Astrocyte (in vitro differentiated cells and primary cell): ENCODE data around the gene C3orf38. TPM values are rescaled to one million over a fixed set of nuclear protein-coding genes. Genes with fewer than 3 reads are reported as not detected.
A peak's percentile ranks its signal among the peaks of the same experiment; 100 is the strongest.

Experiments used
- DNase-seq: peaks from one replicate; pipeline ENCODE4 v3.0.0-alpha.2; 2010; ENCODE audit warnings: low read depth
- FAIRE-seq: peaks from 2 replicates; lab custom pipeline; 2011; peaks lifted over from hg19 to GRCh38; lab: Jason Lieb, UNC
- H2AFZ ChIP-seq: 2 replicates; pipeline ENCODE4 v1.6.0; 2012; ENCODE audit warnings: low read depth, low read length, inconsistent platforms
- H3K27ac ChIP-seq: 2 replicates; pipeline ENCODE4 v1.5.1; 2011; ENCODE audit warnings: low read depth, low read length, inconsistent platforms
- H3K27me3 ChIP-seq: 2 replicates; pipeline ENCODE4 v1.6.0; 2011; ENCODE audit warnings: low read length, inconsistent platforms; ENCODE audit not compliant: insufficient read depth
- H3K36me3 ChIP-seq: 2 replicates; pipeline ENCODE4 v1.5.1; 2011; ENCODE audit warnings: low read length, inconsistent platforms; ENCODE audit not compliant: insufficient read depth
- H3K4me1 ChIP-seq: 2 replicates; pipeline ENCODE4 v1.5.1; 2011; ENCODE audit warnings: low read length, inconsistent platforms; ENCODE audit not compliant: insufficient read depth
- H3K4me2 ChIP-seq: 2 replicates; pipeline ENCODE4 v1.6.0; 2012; ENCODE audit warnings: low read length, inconsistent platforms
- H3K4me3 ChIP-seq: 2 replicates; pipeline ENCODE4 v1.5.1; 2011; ENCODE audit warnings: low read depth, mild to moderate bottlenecking, low read length, inconsistent platforms; ENCODE audit not compliant: insufficient read depth
- H3K79me2 ChIP-seq: 2 replicates; pipeline ENCODE4 v1.6.0; 2012; ENCODE audit warnings: mild to moderate bottlenecking, low read length, inconsistent platforms; ENCODE audit not compliant: insufficient read depth
- H3K9ac ChIP-seq: 2 replicates; pipeline ENCODE4 v1.6.0; 2012; ENCODE audit warnings: mild to moderate bottlenecking, low read length, inconsistent platforms
- H3K9me3 ChIP-seq: 2 replicates; pipeline ENCODE4 v1.5.1; 2012; ENCODE audit warnings: low read depth, mild to moderate bottlenecking, low read length, inconsistent platforms; ENCODE audit not compliant: insufficient read depth
- H4K20me1 ChIP-seq: 2 replicates; pipeline ENCODE4 v1.6.0; 2012; ENCODE audit warnings: low read length, inconsistent platforms; ENCODE audit not compliant: insufficient read depth
- H3K27ac Mint-ChIP-seq: one replicate; pipeline ENCODE4 v1.8.0; 2021; ENCODE audit warnings: mild to moderate bottlenecking, mixed read lengths; ENCODE audit not compliant: unreplicated experiment
- H3K27me3 Mint-ChIP-seq: one replicate; pipeline ENCODE4 v1.8.0; 2021; ENCODE audit warnings: low read depth, mixed read lengths; ENCODE audit not compliant: unreplicated experiment
- H3K36me3 Mint-ChIP-seq: one replicate; pipeline ENCODE4 v1.8.0; 2021; ENCODE audit warnings: low read depth, mixed read lengths; ENCODE audit not compliant: unreplicated experiment
- H3K4me1 Mint-ChIP-seq: one replicate; pipeline ENCODE4 v1.8.0; 2021; ENCODE audit warnings: low read depth, mixed read lengths; ENCODE audit not compliant: unreplicated experiment
- H3K4me3 Mint-ChIP-seq: one replicate; pipeline ENCODE4 v1.8.0; 2021; ENCODE audit warnings: mild to moderate bottlenecking, moderate library complexity, mixed read lengths; ENCODE audit not compliant: unreplicated experiment
- H3K9me3 Mint-ChIP-seq: one replicate; pipeline ENCODE4 v1.8.0; 2021; ENCODE audit warnings: mild to moderate bottlenecking, mixed read lengths; ENCODE audit not compliant: unreplicated experiment
- EZH2 ChIP-seq: IDR thresholded peaks from 2 replicates; pipeline ENCODE4 v1.6.1; 2012; ENCODE audit warnings: mild to moderate bottlenecking, low read length, inconsistent platforms; ENCODE audit not compliant: insufficient read depth
- total RNA-seq: library from RNA; stranded (reverse); gene quantifications from 2 replicates; pipeline ENCODE4 v1.2.1, GENCODE V29; 2021
- TF ChIP-seq, protein P1 (sequence below): IDR thresholded peaks from 2 replicates; pipeline ENCODE4 v1.5.1; 2011; ENCODE audit warnings: low read depth, mild to moderate bottlenecking, inconsistent platforms, low read length, moderate library complexity; ENCODE audit not compliant: insufficient read depth

Gene C3orf38
- total RNA-seq, 1 donor from 2014 or later = 37.9 TPM

GRCh38 chr3:88167173-88167572 is 17.4 kb downstream of the C3orf38 start:
- H3K9me3 Mint-ChIP-seq = no peaks in the 10 kb centered on the region
- DNase-seq (no peak), FAIRE-seq (no peak)
- no peaks in the 10 kb centered on the region for H3K27me3 ChIP-seq
- no peaks in the 10 kb centered on the region for H3K4me1 ChIP-seq
- H4K20me1 ChIP-seq = no peaks in the 10 kb centered on the region
- H3K9me3 ChIP-seq = no peaks in the 10 kb centered on the region
- peaks cover 6% of the 10 kb centered on the region for H3K4me1 Mint-ChIP-seq
- no peak overlapping the region for H3K9ac ChIP-seq
- peaks cover 2% of the 10 kb centered on the region for H3K36me3 Mint-ChIP-seq
- peaks cover 5% of the 10 kb centered on the region for H3K79me2 ChIP-seq
- H3K36me3 ChIP-seq = no peaks in the 10 kb centered on the region
- no peak overlapping the region for H3K4me3 Mint-ChIP-seq
- no peak overlapping the region for H2AFZ ChIP-seq
- no peak overlapping the region for H3K4me3 ChIP-seq
- no peaks in the 10 kb centered on the region for H3K27me3 Mint-ChIP-seq
- TF ChIP-seq EZH2 = no peak
- TF ChIP-seq, protein P1, sequence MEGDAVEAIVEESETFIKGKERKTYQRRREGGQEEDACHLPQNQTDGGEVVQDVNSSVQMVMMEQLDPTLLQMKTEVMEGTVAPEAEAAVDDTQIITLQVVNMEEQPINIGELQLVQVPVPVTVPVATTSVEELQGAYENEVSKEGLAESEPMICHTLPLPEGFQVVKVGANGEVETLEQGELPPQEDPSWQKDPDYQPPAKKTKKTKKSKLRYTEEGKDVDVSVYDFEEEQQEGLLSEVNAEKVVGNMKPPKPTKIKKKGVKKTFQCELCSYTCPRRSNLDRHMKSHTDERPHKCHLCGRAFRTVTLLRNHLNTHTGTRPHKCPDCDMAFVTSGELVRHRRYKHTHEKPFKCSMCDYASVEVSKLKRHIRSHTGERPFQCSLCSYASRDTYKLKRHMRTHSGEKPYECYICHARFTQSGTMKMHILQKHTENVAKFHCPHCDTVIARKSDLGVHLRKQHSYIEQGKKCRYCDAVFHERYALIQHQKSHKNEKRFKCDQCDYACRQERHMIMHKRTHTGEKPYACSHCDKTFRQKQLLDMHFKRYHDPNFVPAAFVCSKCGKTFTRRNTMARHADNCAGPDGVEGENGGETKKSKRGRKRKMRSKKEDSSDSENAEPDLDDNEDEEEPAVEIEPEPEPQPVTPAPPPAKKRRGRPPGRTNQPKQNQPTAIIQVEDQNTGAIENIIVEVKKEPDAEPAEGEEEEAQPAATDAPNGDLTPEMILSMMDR = no peak
- no peak overlapping the region for H3K27ac Mint-ChIP-seq
- H3K27ac ChIP-seq = no peak overlapping the region
- no peak overlapping the region for H3K4me2 ChIP-seq

- Histone ChIP-seq H3K27me3 (no peaks in the 10 kb centered on the region), H3K4me3 (no peak overlapping the region), H2AFZ (no peak overlapping the region), H3K4me1 (no peaks in the 10 kb centered on the region), H3K9ac (no peak overlapping the region), H3K79me2 (peaks cover 5% of the 10 kb centered on the region), H3K4me2 (no peak overlapping the region), H3K36me3 (no peaks in the 10 kb centered on the region), H3K27ac (no peak overlapping the region), H4K20me1 (no peaks in the 10 kb centered on the region), H3K9me3 (no peaks in the 10 kb centered on the region)
- H3K9me3 Mint-ChIP-seq = no peaks in the 10 kb centered on the region
- peaks cover 2% of the 10 kb centered on the region for H3K36me3 Mint-ChIP-seq
- no peak for FAIRE-seq
- no peak overlapping the region for H3K4me3 Mint-ChIP-seq
- TF ChIP-seq, protein P1 = no peak
- TF ChIP-seq EZH2 = no peak
- DNase-seq = peak; percentile 30
- H3K4me1 Mint-ChIP-seq = peaks cover 6% of the 10 kb centered on the region
- no peaks in the 10 kb centered on the region for H3K27me3 Mint-ChIP-seq
- no peak overlapping the region for H3K27ac Mint-ChIP-seq
Observed at GRCh38 chr3:88167704-88168103, 17.9 kb downstream of the C3orf38 start.

DNA sequence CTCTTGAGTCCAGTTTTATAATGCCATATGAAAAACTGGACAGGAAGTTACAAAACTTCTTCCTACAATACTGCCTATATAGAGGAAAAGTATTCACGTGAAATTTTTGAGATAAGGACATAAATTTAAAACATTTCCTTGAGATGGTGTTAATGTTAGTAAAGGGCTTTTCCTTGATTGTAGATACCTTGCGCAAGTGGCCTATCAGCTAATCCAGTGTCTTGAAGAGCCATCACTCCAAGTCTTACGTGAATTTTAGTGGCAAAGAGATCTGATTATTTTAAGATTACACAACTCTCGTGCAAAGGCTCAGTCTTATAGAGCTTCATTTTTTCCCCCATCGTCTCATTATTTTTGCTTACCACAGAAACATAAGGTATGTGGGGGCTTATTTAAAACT is 18.4 kb downstream of the C3orf38 start:
- no peak overlapping the region for H3K4me2 ChIP-seq
- Mint-ChIP-seq H3K4me1 (peaks cover 6% of the 10 kb centered on the region), H3K4me3 (no peak overlapping the region), H3K9me3 (no peaks in the 10 kb centered on the region), H3K27me3 (no peaks in the 10 kb centered on the region), H3K36me3 (peaks cover 2% of the 10 kb centered on the region), H3K27ac (no peak overlapping the region)
- no peaks in the 10 kb centered on the region for H3K4me1 ChIP-seq
- no peak overlapping the region for H3K27ac ChIP-seq
- no peak overlapping the region for H3K9ac ChIP-seq
- H3K27me3 ChIP-seq = no peaks in the 10 kb centered on the region
- H3K79me2 ChIP-seq = peaks cover 5% of the 10 kb centered on the region
- H4K20me1 ChIP-seq = no peaks in the 10 kb centered on the region
- no peak overlapping the region for H3K4me3 ChIP-seq
- FAIRE-seq = no peak
- no peak overlapping the region for H2AFZ ChIP-seq
- TF ChIP-seq, protein P1 = no peak
- no peak for TF ChIP-seq EZH2
- no peaks in the 10 kb centered on the region for H3K36me3 ChIP-seq
- H3K9me3 ChIP-seq = no peaks in the 10 kb centered on the region
- DNase-seq = no peak
